ENCODE results near the gene TECTA. TPM values are rescaled to one million over a fixed set of nuclear protein-coding genes. Genes with fewer than 3 reads are reported as not detected.

The TECTA gene
- total and polyA plus RNA-seq, 8 donors = 0.18 to 0.73 (median 0.35) TPM

DNA sequence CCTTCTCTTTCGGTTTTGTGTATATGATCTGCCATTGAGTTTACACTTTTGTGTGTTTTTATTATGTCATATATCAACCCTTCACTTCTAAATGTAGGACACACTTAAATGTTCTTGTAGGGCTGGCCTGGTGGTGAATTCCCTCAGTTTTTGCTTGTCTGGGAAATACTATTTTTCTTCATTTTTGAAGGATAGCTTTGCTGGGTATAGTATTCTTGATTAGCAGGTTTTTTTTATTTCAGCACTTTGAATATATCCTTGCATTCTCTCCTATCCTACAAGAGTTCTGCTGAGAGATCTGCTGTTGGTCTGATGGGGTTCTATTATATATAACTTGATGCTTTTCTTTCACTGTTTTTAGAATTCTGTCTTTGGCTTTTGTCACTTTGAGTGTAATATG is 79.1 kb downstream of the TECTA start:
- Histone ChIP-seq H3K9me3 (no peaks in the 10 kb centered on the region), H3K27me3 (no peaks in the 10 kb centered on the region), H3K36me3 (no peaks in the 10 kb centered on the region), H3K27ac (no peak overlapping the region), H3K4me3 (no peak overlapping the region), H3K4me1 (no peaks in the 10 kb centered on the region)
- TF ChIP-seq, protein P1, sequence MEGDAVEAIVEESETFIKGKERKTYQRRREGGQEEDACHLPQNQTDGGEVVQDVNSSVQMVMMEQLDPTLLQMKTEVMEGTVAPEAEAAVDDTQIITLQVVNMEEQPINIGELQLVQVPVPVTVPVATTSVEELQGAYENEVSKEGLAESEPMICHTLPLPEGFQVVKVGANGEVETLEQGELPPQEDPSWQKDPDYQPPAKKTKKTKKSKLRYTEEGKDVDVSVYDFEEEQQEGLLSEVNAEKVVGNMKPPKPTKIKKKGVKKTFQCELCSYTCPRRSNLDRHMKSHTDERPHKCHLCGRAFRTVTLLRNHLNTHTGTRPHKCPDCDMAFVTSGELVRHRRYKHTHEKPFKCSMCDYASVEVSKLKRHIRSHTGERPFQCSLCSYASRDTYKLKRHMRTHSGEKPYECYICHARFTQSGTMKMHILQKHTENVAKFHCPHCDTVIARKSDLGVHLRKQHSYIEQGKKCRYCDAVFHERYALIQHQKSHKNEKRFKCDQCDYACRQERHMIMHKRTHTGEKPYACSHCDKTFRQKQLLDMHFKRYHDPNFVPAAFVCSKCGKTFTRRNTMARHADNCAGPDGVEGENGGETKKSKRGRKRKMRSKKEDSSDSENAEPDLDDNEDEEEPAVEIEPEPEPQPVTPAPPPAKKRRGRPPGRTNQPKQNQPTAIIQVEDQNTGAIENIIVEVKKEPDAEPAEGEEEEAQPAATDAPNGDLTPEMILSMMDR (IDR thresholded peaks at IDR 0.05) = no peak
- intact Hi-C loops (cut with DNase I) = no loop called here
- WGBS, 2 donors = 80 to 84% methylated on average over 1 of the region's 1 CpG
- ATAC-seq (no peak), DNase-seq (no peak), FAIRE-seq (no peak)

DNA sequence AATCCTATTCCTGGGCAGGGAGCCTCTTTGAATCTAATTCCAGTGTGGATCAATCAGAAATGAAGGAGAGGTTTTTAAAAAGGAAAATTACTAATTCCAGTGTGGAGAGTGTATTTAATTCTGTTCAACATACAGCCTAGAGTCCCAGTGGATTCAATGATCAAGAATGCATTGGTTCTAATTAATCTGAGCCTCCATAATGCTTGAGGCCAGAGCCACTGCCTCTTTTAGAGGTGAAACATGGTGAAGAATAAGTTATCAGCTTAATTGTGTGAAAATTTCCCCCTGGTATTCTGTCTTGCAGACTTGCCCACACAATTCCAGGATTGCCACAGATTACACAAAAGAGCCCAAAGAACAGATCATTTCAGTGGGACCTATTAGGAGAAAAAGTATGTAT is 87.7 kb downstream of the TECTA start:
- no peak for FAIRE-seq
- TF ChIP-seq, protein P1 (IDR thresholded peaks at IDR 0.05) = no peak

DNA sequence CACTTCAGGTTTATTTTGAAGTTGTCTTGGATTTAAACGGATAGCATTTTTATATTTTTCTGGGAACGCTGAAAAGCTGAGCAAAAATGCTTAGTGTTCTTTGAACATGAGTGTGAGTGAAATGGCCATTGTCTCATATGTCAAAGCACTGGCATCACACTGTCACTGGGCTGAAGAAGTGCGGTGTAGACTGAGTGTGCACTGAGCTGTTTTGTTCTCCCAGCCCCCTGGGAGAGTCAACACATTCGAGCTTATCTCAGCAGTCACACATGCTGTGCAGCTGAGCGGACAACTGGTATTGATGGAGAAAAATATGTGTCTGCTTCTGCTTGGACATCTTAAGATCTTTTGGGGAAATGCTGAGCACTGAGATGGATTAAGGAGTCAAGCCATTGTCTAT is 90.8 kb downstream of the TECTA start:
- H3K27me3 ChIP-seq = peaks cover 0 to 7% (median 0%) of the 10 kb centered on the region in 4 donors
- no peaks in the 10 kb centered on the region for H3K4me1 ChIP-seq
- DNase-seq (no peak), FAIRE-seq (no peak), ATAC-seq (no peak)
- no peaks in the 10 kb centered on the region for H3K9me3 ChIP-seq
- no peak overlapping the region for H3K4me3 ChIP-seq
- H3K27ac ChIP-seq = no peak overlapping the region
- H3K36me3 ChIP-seq = no peaks in the 10 kb centered on the region
- TF ChIP-seq, protein P1 (IDR thresholded peaks at IDR 0.05) = no peak
- WGBS, 2 donors = 58 to 66% methylated on average over 5 of the region's 5 CpGs
- intact Hi-C loops (cut with DNase I) = no loop called here

More for the DNA sequence above, 87.7 kb downstream of the TECTA start:
- Histone ChIP-seq H3K4me3 (no peak overlapping the region), H3K9me3 (no peaks in the 10 kb centered on the region), H3K36me3 (no peaks in the 10 kb centered on the region), H3K4me1 (no peaks in the 10 kb centered on the region), H3K27ac (no peak overlapping the region), H3K27me3 (no peaks in the 10 kb centered on the region)
- intact Hi-C loops (cut with DNase I) = no loop called here
- DNase-seq (no peak), ATAC-seq (no peak)

DNA sequence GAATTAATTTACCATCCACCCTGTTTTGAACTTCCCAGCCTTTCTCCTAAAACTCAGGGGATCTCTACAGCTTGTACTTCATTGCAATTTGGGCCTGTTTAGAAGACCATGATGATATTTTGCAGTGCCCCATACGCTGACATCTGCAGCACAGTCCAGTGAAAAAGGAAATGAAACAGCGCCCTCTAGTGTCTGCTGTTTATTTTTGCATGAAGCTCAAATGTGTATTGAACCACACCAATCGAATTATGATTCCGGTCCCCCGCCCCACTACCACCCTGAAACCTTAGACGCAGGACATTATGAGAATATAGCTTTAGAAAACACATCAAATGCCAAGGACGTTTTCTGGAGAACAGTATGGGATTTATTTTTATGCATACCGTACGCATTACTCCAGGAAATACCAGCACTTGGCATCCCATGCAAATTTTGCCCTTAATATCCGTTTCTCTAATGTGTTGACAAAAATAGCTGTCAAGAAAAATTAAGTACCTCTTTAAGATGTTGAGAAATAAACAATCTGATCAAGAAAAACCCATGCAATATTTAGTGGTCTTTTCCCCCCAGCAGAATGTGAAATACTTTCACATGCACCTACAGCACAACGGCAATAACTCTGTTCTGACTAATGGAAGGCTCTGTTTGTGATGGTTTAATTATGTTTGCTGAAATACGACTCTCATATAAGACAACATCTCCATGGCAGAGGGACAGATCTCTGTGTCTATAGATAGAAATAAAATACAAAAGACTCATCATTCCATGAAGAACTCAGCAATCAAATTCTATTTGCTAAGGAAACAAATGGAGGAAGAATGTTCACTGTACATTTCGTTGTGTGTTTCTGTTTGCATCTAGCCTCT is 93.9 kb downstream of the TECTA start:
- intact Hi-C loops (cut with DNase I) = no loop called here
- ATAC-seq = peak; percentile 61 to 86 (median 82)
- no peak for FAIRE-seq
- Histone ChIP-seq H3K9me3 (no peaks in the 10 kb centered on the region), H3K36me3 (no peaks in the 10 kb centered on the region), H3K27ac (no peak overlapping the region), H3K4me3 (no peak overlapping the region), H3K4me1 (no peaks in the 10 kb centered on the region), H3K27me3 (peaks cover 0 to 7% (median 0%) of the 10 kb centered on the region in 4 donors)
- DNase-seq = peak in 2 of 6 donors; percentile 15 to 51
- WGBS, 2 donors = 8 to 9% methylated on average over 13 of the region's 13 CpGs
- TF ChIP-seq, protein P1 (IDR thresholded peaks at IDR 0.05) = peak; percentile 65 to 86 (median 83)

DNA sequence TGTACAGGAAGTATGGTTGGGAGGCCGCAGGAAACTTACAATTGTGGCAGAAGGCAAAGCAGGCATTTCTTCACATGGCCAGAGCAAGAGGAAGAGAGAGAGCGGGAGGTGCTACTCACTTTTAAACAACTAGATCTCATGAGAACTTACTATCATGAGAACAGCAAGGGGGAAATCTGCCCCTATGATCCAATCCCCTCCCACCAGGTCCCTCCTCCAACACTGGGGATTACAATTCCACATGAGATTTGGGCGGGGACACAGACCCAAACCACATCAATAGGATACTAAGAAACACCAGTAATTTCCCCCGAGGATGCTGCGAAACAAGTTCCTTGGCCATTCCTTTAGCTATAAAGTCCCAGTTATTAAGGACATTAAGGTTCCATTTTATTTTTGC is 97.4 kb downstream of the TECTA start:
- peaks cover 0 to 7% (median 0%) of the 10 kb centered on the region in 4 donors for H3K27me3 ChIP-seq
- TF ChIP-seq, protein P1 (IDR thresholded peaks at IDR 0.05) = no peak
- H3K27ac ChIP-seq = no peak overlapping the region
- no peak overlapping the region for H3K4me3 ChIP-seq
- no peaks in the 10 kb centered on the region for H3K36me3 ChIP-seq
- intact Hi-C loops (cut with DNase I) = no loop called here
- no peaks in the 10 kb centered on the region for H3K4me1 ChIP-seq
- 70 to 77% methylated on average over 5 of the region's 5 CpGs for WGBS, 2 donors
- no peak for DNase-seq
- FAIRE-seq = no peak
- no peak for ATAC-seq
- H3K9me3 ChIP-seq = no peaks in the 10 kb centered on the region

All from pancreas (tissue), 10 donors.